ENCODE measurements around the gene CELA3B. TPM values are rescaled to one million over a fixed set of nuclear protein-coding genes. Genes with fewer than 3 reads are reported as not detected.
A peak's percentile ranks its signal among the peaks of the same experiment; 100 is the strongest.
"Not testable (repeated sequence)": the region's sequence is repeated elsewhere in the genome, so short reads cannot be mapped to it uniquely, and the experiment has no call there.

CELA3B gene
- total RNA-seq, 1 donor from 2014 or later, result not detected

DNA sequence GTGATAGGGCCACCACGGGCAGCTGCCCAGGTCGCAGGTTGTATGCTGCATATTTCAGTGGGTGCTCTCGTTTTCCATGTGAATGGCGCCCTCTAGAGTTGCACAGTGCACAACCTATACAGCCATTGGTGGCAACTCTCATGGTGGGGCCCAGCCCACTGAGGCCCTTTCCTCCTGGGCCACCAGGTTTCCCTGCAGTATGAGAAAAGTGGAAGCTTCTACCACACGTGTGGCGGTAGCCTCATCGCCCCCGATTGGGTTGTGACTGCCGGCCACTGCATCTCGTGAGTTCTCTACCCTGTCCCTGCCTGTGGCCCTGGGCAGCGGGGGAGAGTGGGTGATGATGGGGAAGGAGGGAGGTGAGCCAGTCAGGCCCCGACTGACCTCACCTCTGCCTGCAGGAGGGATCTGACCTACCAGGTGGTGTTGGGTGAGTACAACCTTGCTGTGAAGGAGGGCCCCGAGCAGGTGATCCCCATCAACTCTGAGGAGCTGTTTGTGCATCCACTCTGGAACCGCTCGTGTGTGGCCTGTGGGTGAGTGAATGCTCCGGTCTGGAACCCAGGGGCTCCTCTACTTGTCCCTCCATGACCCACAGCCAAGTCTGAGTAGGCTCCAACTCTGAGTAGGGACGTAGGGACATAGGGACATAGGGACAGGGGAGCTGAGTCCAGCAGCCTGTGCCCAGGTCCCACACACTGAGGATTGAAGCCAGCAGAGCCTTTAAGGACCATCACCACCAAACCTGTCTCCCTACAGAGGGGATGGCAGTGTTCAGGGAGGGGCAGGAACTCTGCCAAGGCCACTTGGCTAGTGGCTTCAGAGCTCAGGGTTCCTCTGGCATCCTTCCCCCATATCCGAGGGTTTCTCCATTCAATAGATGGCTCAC is 28.7 kb downstream of the CELA3B start:
- DNase-seq, result peak; percentile 20
- H3K4me1 ChIP-seq, result not testable (repeated sequence)
- TF ChIP-seq, protein P1, sequence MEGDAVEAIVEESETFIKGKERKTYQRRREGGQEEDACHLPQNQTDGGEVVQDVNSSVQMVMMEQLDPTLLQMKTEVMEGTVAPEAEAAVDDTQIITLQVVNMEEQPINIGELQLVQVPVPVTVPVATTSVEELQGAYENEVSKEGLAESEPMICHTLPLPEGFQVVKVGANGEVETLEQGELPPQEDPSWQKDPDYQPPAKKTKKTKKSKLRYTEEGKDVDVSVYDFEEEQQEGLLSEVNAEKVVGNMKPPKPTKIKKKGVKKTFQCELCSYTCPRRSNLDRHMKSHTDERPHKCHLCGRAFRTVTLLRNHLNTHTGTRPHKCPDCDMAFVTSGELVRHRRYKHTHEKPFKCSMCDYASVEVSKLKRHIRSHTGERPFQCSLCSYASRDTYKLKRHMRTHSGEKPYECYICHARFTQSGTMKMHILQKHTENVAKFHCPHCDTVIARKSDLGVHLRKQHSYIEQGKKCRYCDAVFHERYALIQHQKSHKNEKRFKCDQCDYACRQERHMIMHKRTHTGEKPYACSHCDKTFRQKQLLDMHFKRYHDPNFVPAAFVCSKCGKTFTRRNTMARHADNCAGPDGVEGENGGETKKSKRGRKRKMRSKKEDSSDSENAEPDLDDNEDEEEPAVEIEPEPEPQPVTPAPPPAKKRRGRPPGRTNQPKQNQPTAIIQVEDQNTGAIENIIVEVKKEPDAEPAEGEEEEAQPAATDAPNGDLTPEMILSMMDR (IDR thresholded peaks at IDR 0.05; ENCODE audit: borderline replicate concordance), result peak; percentile 55

DNA sequence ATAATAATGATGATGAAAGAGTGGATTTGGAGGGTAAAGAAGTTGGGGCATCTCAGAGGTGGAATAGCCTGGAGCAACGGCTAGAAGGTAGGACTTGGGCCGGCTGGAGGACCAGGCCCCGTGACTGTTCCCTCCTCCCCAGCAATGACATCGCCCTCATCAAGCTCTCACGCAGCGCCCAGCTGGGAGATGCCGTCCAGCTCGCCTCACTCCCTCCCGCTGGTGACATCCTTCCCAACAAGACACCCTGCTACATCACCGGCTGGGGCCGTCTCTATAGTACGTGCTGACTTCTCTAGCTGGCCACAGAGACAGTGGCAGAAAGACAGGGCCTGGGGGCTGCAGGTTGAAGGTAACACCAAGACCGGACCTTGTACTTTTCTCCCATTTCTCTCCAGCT is 29.9 kb downstream of the CELA3B start:
- DNase-seq; H3K27me3 ChIP-seq (ENCODE audit: low read depth); intact Hi-C loops (cut with micrococcal nuclease): not testable (repeated sequence)

More for the DNA sequence above, 28.7 kb downstream of the CELA3B start:
- H3K4me3 ChIP-seq; H3K27me3 ChIP-seq (ENCODE audit: low read depth); H3K27ac ChIP-seq (replicated peaks); intact Hi-C loops (cut with micrococcal nuclease); H3K36me3 ChIP-seq; H3K9me3 ChIP-seq (replicated peaks): not testable (repeated sequence)

DNA sequence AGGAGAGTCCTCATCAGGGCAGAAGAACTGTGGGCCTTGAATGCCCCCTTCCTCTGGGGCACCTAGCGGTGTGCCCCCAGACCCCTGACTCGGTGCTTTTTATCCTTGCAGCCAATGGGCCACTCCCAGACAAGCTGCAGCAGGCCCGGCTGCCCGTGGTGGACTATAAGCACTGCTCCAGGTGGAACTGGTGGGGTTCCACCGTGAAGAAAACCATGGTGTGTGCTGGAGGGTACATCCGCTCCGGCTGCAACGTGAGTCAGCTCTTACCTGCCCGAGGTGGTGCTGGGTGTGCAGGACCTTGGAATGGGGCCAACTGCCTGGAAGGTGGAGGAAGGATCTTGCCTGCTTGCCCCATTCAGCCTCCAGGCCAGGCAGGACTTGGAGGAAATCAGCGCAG is 30.4 kb downstream of the CELA3B start:
- DNase-seq; H3K27me3 ChIP-seq (ENCODE audit: low read depth); H3K9me3 ChIP-seq (replicated peaks); H3K27ac ChIP-seq (replicated peaks); H3K4me3 ChIP-seq; H3K4me1 ChIP-seq; intact Hi-C loops (cut with micrococcal nuclease); H3K36me3 ChIP-seq: not testable (repeated sequence)

More for the DNA sequence above, 29.9 kb downstream of the CELA3B start:
- not testable (repeated sequence) for H3K36me3 ChIP-seq; H3K9me3 ChIP-seq (replicated peaks); H3K4me1 ChIP-seq; H3K4me3 ChIP-seq; H3K27ac ChIP-seq (replicated peaks)

DNA sequence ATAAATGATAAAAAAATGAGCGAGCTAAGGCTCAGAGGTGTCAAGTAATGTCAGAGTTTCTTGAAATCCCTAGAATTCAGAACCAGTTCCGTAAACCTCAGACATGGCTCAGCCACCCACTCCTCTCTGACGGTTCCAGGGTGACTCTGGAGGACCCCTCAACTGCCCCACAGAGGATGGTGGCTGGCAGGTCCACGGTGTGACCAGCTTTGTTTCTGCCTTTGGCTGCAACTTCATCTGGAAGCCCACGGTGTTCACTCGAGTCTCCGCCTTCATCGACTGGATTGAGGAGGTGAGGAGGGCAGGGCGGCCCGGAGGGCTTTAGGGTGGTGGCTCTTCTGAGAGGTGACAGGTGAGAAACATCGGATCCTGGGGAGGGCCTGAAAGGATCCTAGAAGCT is 32.7 kb downstream of the CELA3B start:
- H3K27ac ChIP-seq (replicated peaks); H3K9me3 ChIP-seq (replicated peaks); H3K27me3 ChIP-seq (ENCODE audit: low read depth); intact Hi-C loops (cut with micrococcal nuclease); H3K4me1 ChIP-seq; H3K4me3 ChIP-seq; H3K36me3 ChIP-seq; DNase-seq: not testable (repeated sequence)

DNA sequence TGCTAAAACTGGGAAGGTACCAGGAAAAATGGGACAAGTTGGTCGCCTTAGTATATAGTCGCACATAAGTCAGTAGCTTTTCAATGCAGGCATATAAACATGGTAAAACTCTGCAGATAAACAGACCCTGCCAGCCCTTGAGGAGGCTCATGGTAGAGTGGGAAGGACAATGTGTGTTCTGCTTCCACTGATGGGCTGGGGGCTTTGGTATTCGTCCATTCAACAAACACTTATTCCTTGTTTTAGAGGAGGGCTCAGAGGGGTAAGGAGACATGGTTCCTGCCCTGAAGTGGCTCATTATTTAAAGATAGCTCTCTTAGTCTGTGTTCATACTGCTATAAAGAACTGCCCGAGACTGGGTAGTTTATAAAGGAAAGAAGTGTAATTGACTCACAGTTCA is 35.9 kb downstream of the CELA3B start:
- H3K27me3 ChIP-seq (ENCODE audit: low read depth); H3K9me3 ChIP-seq (replicated peaks); intact Hi-C loops (cut with micrococcal nuclease); H3K4me1 ChIP-seq; H3K36me3 ChIP-seq; H3K4me3 ChIP-seq; H3K27ac ChIP-seq (replicated peaks); DNase-seq: not testable (repeated sequence)

DNA sequence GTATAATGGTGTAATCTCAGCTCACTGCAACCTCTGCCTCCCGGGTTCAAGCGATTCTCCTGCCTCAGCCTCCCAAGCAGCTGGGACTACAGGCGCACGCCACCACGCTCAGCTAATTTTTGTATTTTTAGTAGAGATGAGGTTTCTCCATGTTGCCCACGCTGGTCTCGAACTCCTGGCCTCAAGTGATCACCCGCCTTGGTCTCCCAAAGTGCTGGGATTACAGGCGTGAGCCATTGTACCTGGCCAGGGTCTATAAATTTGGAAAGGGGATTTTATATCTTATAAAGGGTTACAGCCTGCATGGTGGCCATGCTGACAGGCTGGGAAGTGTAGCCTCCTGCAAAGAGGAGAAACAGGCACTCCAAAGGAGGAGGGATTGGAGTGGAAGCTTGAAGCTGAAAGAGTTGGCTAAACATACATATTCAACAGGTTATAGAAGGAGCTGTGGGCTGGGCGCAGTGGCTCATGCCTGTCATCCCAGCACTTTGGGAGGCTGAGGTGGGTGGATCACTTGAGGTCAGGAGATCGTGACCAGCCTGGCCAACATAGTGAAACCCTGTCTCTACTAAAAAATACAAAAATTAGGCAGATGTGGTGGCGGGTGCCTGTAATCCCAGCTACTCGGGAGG is 37.9 kb downstream of the CELA3B start:
- DNase-seq; H3K4me1 ChIP-seq; H3K27me3 ChIP-seq (ENCODE audit: low read depth); H3K27ac ChIP-seq (replicated peaks); H3K36me3 ChIP-seq; intact Hi-C loops (cut with micrococcal nuclease); H3K9me3 ChIP-seq (replicated peaks); H3K4me3 ChIP-seq: not testable (repeated sequence)

DNA sequence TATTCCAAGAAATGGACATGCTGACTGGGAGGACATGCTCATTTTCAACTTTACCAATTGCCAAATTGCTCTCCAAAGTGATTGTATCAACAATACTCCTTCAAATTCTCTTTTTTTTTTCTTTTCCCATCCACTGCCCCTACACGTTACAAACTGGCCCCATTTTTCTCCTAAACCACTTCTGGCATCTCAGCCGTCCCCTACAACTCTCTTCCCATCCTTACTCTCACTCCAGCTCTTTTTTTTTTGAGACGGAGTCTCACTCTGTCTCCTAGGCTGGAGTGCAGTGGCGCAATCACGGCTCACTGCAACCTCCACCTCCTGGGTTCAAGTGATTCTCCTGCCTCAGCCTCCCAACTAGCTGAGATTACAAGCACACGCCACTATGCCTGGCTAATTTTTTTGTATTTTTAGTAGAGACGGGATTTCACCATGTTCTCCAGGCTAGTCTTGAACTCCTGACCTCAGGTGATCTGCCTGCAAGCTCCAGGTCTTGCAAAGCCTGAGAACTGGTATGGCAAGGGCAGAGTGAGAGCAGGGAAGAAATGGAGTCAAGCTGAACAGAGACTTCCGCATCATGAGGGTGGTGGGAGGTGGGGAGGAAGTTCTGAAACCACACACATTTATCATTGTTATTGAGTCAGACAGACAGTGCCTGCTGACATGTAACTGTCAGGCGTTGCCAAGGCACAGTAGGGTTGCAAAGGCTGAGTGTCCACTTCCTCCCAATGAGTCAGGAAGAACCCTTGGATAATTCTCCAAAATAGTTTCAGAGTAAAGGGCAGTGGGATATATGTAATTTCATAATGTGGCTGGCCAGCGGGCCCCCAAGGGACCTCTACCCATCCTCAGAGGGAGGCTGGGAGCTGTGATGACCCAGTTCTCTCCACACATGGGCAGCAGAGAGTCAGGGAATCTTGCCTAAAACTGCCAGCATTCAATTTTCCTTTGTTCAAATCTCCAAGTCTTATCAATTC is 42.0 kb downstream of the CELA3B start:
- H3K36me3 ChIP-seq, result no peaks in the 10 kb centered on the region
- no peak overlapping the region for H3K4me3 ChIP-seq
- intact Hi-C loops (cut with micrococcal nuclease), result no loop called here
- TF ChIP-seq, protein P1 (IDR thresholded peaks at IDR 0.05; ENCODE audit: borderline replicate concordance), result no peak
- H3K27me3 ChIP-seq (ENCODE audit: low read depth), result no peaks in the 10 kb centered on the region
- DNase-seq, result no peak
- H3K9me3 ChIP-seq (replicated peaks), result no peaks in the 10 kb centered on the region
- H3K27ac ChIP-seq (replicated peaks), result no peak overlapping the region
- H3K4me1 ChIP-seq, result peaks cover 1% of the 10 kb centered on the region
